Mesodermal cell (in vitro differentiated cells): ENCODE data around the gene POU2F1.

ENCODE experiments used
- H3K27ac ChIP-seq: 2 replicates; pipeline ENCODE4 v1.7.0; 2013; ENCODE audit warnings: mild to moderate bottlenecking, low read depth, low read length, moderate library complexity; ENCODE audit not compliant: severe bottlenecking
- H3K36me3 ChIP-seq: 2 replicates; pipeline ENCODE4 v1.7.1; 2013; ENCODE audit warnings: mild to moderate bottlenecking, low read length, moderate library complexity; ENCODE audit not compliant: control insufficient read depth, insufficient read depth
- H3K4me1 ChIP-seq: one replicate; pipeline ENCODE4 v1.7.1; 2013; ENCODE audit warnings: mild to moderate bottlenecking, low read length; ENCODE audit not compliant: insufficient read depth, control insufficient read depth, poor library complexity, severe bottlenecking
- H3K4me3 ChIP-seq: 2 replicates; pipeline ENCODE4 v1.7.0; 2013; ENCODE audit warnings: low read length, control low read depth, mild to moderate bottlenecking; ENCODE audit not compliant: insufficient read depth, poor library complexity, severe bottlenecking; ENCODE audit errors: extremely low read depth
- H3K9me3 ChIP-seq: 2 replicates; pipeline ENCODE4 v1.7.1; 2013; ENCODE audit warnings: mild to moderate bottlenecking, low read length, moderate library complexity; ENCODE audit not compliant: control insufficient read depth
- WGBS, 2 experiments: methylation state at CpG; one replicate each; pipeline ENCODE4 v1.1.5; 2013; ENCODE audit warnings: missing lambda C conversion rate in 2 of 2; ENCODE audit not compliant: insufficient coverage in 2 of 2; 5-methylcytosine and 5-hydroxymethylcytosine counted together

The POU2F1 gene

DNA sequence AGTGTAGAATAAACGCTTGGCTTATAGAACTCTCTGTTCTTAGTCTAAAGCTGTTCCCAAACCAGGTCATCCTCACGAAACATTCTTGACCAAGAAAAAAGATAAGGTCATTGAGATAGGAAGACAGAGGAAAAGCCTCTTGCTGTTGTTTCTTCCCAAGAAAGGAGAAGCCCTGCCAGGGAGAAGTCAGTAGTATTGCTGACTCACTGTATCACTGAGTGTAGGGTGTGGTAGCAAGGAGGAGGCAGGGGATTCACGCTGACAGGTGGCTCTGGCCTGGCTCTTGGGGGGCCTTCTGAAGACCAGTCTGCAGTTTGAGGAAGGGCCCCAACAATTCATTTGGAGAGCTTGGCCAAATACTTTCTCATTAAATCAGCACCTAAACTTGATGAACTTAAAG lies 199.8 kb downstream of the POU2F1 start:
- Histone ChIP-seq H3K4me3 (no peak overlapping the region), H3K9me3 (no peaks in the 10 kb centered on the region), H3K27ac (no peak overlapping the region), H3K36me3 (peaks cover 12% of the 10 kb centered on the region), H3K4me1 (peaks cover 6% of the 10 kb centered on the region)
- WGBS, 2 experiments = 33% methylated on average over 2 of the region's 3 CpGs; no CpG with 5 or more reads in 1 of the 2 experiments

DNA sequence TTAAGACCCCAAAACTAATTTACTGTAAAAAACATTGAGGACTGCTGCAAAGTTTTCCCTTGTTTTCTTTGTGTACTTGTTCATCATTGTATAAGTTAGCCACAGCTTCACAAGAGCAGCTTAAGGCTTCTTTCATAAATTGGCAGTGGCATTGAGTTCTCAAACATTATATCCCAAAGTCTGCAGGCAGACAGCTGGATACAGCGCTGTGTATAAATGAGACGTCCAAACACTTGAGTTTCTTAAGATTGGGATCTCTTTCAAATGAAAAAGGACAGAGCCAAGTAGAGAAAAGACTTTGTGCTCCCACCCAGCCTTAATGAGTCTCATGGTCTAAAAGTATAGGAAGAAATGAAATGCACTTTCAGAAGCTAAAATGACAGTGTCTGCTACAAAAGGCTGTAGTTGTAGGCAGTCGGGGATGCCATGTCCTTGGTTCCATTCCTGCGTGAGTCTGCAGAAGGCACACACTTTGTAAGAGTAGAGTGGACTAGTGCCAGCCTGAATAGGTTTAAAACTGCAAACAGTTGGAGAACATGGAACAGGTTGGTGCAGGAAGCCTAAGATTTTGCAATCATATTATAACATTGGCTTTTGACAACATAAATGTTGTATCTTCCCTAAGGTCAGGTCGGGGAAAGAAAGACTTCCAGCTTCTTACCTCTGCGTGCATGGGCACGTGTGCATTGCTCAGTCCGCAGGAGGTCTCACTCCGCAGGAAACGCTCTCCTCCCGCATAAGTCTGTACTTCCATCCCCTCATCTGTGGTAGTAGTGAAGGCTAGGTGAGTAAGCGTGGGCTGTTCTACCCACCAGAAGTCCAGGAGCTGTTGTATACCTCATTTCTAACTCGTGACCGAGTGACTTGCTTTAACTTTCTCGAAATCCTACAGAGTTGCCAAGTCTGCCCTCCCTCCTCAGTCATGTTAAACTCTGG lies 203.3 kb downstream of the POU2F1 start:
- H3K27ac ChIP-seq = no peak overlapping the region
- 94 to 98% methylated on average over 7 to 9 of the region's 15 CpGs for WGBS, 2 experiments
- no peaks in the 10 kb centered on the region for H3K9me3 ChIP-seq
- peaks cover 9% of the 10 kb centered on the region for H3K36me3 ChIP-seq
- peaks cover 6% of the 10 kb centered on the region for H3K4me1 ChIP-seq
- no peak overlapping the region for H3K4me3 ChIP-seq

DNA sequence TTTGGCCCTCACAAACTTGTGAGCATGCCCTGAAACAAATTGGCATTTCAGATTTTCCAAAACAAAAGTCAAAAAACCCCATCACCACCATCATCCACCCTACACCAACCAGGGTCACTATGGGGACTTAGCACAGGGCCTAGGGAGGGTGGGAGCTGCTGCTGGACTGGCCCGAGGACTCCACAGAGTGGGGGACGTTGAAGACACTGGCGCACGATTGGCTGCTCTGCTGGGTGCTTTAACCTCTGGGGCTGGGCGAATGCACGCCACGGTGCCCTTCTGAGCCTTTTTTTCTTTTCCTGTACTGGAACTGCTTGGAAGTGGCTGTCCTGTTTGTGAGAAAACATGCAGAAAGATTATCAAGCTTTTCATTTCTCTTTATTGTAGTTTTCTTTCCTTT lies 204.8 kb downstream of the POU2F1 start:
- no peak overlapping the region for H3K27ac ChIP-seq
- WGBS, 2 experiments = 57 to 63% methylated on average over 5 to 7 of the region's 7 CpGs
- peaks cover 3% of the 10 kb centered on the region for H3K4me1 ChIP-seq
- no peaks in the 10 kb centered on the region for H3K9me3 ChIP-seq
- H3K4me3 ChIP-seq = no peak overlapping the region
- H3K36me3 ChIP-seq = peaks cover 9% of the 10 kb centered on the region

DNA sequence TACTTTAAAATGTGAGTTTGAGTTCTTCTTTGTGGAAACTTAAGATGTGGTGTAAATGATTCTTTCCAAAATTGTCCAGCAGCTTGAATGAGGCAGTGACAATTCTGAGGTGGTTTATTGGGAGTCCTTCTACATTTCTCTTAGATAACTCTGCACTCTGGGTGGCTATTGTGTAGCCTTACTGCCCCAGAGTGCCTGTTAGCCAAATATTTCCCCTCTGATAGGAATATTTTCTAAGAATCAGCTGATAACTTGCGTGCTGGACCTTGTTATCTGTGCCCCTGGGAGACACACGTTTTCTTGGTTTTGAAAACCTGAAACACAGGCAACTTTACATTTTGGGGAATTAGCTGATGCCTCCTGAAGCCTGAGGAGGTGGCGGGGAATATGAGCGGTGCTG lies 206.0 kb downstream of the POU2F1 start:
- Histone ChIP-seq H3K4me3 (no peak overlapping the region), H3K27ac (no peak overlapping the region), H3K36me3 (peaks cover 9% of the 10 kb centered on the region), H3K9me3 (no peaks in the 10 kb centered on the region), H3K4me1 (peaks cover 4% of the 10 kb centered on the region)
- 83 to 92% methylated on average over 2 to 3 of the region's 4 CpGs for WGBS, 2 experiments

DNA sequence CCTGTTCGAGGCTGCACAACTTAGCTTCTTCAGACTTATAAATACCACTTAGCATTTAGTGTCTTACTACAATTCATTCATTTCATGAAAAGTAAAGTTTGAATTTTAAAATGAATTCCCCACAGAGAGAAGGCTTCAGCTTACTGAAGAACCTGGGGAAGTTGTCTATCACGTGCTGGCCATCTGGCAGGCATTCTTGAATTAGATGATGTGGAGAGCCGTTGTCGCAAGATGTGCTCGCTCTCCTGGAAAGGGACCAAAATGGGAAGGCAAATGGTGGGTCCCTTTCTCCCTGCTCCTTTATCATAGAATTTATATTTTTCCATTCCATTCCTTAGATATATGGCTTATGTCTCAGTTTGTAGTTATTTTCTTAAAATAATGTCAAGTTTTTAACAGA lies 207.2 kb downstream of the POU2F1 start:
- Histone ChIP-seq H3K27ac (no peak overlapping the region), H3K4me3 (no peak overlapping the region), H3K4me1 (peaks cover 4% of the 10 kb centered on the region), H3K36me3 (peaks cover 5% of the 10 kb centered on the region), H3K9me3 (no peaks in the 10 kb centered on the region)
- 83 to 100% methylated on average over 1 of the region's 5 CpGs for WGBS, 2 experiments

DNA sequence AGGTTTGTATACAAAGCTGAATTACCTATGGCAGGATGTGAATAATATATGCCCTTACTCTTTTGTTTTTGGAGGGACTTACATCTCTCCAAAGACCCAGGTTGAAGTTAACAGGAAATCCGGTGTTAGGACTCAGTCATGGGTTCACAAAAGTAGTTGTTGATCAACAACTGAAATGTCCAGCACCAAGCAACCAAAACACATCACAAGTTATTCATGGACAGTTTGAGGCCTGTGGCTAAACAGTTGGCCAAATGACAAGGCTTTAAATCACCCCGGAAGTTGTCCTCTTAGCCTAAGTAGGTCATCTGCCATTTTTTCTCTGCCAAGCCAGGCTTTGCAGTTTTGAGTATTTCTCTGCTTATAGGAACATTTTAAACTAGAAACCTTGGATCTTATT lies 207.7 kb downstream of the POU2F1 start:
- Histone ChIP-seq H3K9me3 (no peaks in the 10 kb centered on the region), H3K27ac (no peak overlapping the region), H3K4me1 (peaks cover 4% of the 10 kb centered on the region), H3K36me3 (peaks cover 5% of the 10 kb centered on the region), H3K4me3 (no peak overlapping the region)
- WGBS, 2 experiments = 100% methylated on average over 2 of the region's 2 CpGs; no CpG with 5 or more reads in 1 of the 2 experiments

DNA sequence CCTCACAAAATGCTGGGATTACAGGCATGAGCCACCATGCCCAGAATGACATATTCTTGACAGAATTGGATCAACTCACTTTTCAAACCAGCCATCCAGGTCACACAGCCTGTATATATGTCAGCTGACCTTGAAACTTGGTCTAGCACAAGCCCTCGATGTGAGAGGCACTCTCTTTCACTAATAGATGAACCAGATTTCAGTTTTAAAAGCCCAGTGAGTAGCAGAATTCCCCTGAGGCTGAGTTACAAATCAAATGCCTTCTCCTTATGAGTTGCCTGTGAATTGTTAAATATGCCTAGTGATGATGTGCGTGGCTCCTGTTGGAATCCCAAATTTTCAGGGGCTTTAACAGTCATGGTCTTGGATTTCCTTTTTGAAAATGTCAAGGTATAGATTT lies 208.9 kb downstream of the POU2F1 start:
- H3K36me3 ChIP-seq = no peaks in the 10 kb centered on the region
- 80 to 92% methylated on average over 1 of the region's 2 CpGs for WGBS, 2 experiments
- peaks cover 4% of the 10 kb centered on the region for H3K4me1 ChIP-seq
- no peaks in the 10 kb centered on the region for H3K9me3 ChIP-seq
- H3K27ac ChIP-seq = no peak overlapping the region
- no peak overlapping the region for H3K4me3 ChIP-seq

DNA sequence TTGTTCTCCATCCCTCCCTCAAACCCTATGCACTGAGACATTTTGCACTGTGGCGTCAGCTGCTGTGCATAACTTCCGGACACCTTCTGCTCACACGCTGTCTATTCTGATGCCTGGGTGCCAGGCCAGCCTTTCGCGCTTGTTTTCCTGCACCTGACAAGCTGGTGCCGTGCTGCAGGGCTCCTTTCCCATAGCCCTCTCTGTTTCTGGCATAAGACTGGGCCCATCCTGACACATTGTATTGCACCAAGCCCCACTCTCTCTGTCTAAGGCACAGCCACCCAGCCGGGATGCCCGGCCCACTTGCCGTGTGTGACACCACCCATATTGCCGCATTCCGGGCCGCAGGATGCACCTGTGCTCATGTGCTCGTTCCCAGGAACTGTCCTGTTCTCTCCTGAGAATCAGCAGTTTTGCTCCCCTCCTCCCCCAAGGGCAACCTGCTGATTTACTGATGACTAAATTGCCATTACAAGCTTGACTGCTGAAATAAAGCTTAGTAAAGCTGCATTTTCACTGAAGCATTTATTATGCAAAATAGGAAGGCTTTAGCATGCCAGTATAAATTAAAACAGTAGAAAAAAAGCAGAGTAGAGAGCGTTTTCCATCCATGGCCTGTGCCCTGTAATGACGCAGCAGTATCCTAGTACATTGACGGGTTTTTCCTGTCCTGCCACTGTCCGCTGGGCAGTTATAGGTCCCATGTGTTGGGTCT lies 209.6 kb downstream of the POU2F1 start:
- no peaks in the 10 kb centered on the region for H3K9me3 ChIP-seq
- no peak overlapping the region for H3K4me3 ChIP-seq
- no peak overlapping the region for H3K27ac ChIP-seq
- H3K4me1 ChIP-seq = peaks cover 4% of the 10 kb centered on the region
- H3K36me3 ChIP-seq = no peaks in the 10 kb centered on the region
- WGBS, 2 experiments = 69% methylated on average over 17 of the region's 17 CpGs

DNA sequence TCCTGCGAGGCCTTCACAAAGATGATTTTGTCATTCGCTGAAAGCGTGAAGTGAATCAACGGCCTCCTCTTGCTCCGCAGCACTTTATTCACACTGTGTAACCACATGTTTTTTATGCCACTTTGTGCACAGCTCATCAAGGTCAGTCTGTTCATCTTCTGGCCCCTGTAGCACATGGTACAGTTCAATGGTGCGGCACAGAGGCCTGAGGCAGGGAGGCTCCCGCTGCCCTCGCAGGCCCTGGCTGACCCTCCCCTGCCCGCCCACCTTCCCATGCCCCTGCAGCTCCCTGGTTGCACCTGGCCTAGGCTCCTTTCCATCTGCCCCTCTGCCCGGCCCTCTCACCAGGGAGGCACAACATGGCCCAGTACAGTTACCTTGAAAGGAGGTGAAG lies 210.2 kb downstream of the POU2F1 start:
- 84 to 93% methylated on average over 6 to 8 of the region's 10 CpGs for WGBS, 2 experiments
- Histone ChIP-seq H3K4me1 (peaks cover 4% of the 10 kb centered on the region), H3K9me3 (no peaks in the 10 kb centered on the region), H3K27ac (no peak overlapping the region), H3K4me3 (no peak overlapping the region), H3K36me3 (no peaks in the 10 kb centered on the region)

DNA sequence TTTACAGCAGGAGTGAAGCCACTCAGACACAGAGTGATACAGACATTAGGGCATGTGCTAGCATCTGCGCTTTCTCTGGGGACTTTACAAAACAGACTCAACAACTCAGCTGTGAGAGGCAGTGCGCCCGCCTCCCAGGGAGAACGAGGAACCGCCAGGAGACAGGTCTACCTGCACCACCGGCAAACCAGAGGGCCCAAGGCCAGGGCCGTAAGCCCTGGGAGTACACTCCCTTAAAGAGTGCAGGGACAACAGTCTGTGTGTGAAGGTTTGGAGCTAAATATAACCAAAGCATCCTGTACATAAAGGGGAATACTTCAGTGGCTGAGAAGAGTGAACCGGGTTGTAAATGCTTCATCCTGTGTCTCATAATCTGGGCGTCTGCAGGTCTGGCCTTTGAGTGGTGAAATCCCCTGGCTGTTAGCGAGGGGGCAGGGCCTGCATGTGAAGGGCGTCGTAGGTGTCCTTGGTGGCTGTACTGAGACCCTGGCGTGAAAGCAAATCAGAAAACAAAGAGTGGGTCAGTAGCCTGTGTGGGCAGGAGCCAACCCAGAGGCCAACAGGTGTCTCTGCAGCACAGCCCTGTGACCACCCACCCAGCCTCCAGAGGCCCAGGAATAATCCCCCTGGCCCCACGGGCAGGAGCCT lies 210.7 kb downstream of the POU2F1 start:
- H3K4me1 ChIP-seq = peaks cover 4% of the 10 kb centered on the region
- H3K4me3 ChIP-seq = no peak overlapping the region
- H3K36me3 ChIP-seq = no peaks in the 10 kb centered on the region
- H3K27ac ChIP-seq = no peak overlapping the region
- no peaks in the 10 kb centered on the region for H3K9me3 ChIP-seq
- WGBS, 2 experiments = 89% methylated on average over 12 to 13 of the region's 14 CpGs
